Suppressor macrophage treated with lipopolysaccharide for 4 hours (primary cell): ENCODE measurements around the gene FLAD1.

Experiments used
- DNase-seq: peaks from one replicate; pipeline ENCODE4 v3.0.0-alpha.2; 2020

The FLAD1 gene

DNA sequence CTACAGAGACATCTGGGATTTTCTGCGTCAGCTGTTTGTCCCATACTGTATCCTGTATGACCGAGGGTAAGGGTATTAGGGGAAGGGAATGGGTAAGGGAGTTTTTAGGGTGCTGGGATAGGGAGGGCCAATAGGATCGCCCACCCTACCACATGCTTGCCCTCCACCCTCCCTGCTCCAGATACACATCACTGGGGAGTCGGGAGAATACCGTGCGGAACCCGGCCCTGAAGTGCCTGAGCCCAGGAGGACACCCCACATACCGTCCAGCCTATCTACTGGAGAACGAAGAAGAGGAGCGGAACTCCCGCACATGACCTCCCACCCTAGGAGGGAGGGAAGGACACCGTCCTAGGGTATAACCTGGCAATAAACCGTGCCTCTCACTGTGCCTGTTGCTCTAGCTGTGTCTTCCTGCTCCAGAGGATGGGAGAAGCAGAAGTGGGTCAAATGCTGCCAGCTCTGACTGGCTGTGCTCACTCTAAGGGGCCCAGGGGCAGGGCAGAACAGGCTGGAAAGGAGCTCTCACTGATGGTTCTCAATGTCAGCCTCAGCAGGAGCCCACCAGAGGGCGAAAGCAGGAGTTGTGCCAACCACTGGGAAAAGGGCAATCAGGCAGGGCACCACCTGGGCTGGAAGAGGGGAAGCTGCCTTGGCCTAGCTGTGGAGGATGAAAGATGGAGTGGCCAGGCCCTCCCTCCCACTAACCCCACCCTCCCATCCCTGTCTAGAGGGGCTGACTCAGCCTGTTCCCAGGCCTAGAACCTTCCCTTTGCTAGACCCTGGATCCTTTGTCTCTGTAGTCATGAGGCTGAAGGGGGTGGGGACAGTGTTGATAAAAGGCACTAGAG is 9.8 kb downstream of the FLAD1 start:
- DNase-seq = no peak

DNA sequence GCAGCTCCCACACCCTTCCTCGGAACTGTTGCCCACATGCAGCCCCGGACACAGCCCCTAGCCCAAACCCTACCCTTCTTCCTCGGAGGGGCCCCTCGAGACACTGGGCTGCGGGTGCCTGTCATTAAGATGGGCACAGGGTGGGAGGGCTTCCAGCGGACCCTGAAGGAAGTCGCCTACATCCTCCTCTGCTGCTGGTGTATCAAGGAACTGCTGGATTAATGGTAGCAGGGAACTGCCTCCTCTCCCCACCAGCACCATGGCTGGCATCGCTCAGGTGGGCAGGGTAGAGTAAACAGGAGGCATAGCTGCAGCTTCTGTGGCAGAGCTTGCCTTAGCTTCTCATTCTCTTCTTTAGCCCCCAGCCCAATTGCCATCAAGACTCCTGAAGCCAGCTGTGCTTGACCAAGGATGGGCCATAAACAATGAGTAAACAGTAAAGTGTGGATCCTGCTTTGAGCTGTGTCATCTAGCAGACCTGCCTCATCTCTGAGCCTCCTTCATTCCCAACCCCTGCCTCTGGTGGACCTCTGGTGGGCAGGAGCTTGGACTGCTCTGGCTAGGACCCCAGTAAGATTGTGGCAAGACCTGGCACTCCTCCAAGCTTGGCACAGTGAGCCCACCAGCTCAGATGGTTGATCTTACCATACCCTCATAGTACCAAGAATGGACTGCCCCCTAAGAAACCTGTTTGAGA is 10.6 kb downstream of the FLAD1 start, which contains the start of gene LENEP:
Gene LENEP, plus strand, starts transcription at position 15 of the 697 bp plus-strand sequence. Its CDS starts 22 bp downstream, at position 37.
- DNase-seq = no peak

DNA sequence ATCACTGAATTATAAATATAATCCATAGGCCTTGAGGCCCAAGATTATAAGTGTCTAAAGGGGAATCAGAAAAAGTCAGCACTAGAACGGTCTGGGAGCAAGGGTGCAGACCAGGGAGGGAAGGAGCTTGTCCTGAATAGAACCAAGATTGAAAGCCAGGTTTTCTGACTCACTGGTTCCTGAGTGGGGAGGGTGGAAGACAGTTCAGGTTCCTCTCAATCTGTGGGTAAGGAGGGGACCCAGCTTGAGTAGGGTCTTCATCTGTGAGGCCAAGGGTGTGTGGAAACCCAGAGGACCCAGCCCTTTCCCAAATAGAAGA is 11.1 kb downstream of the FLAD1 start:
- DNase-seq = no peak

DNA sequence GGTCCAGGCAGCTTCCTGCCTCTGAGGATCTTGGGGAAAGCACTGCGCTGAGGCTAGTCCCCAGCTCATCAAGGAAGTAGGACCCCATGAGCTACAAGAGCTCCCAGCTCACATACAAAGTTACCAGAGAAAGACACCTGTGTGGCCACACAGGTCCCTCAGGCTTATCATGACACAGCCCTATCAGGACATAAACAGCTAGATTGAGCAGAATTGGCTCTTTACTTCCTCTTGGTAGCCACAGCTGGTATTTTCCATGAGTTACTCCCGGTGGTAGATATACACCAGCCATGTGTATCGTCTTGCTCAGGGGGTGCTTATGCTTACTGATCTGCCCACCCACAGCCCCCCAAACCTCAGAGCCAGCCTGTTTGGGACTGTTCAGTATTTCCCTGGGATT is 11.4 kb downstream of the FLAD1 start:
- no peak for DNase-seq

DNA sequence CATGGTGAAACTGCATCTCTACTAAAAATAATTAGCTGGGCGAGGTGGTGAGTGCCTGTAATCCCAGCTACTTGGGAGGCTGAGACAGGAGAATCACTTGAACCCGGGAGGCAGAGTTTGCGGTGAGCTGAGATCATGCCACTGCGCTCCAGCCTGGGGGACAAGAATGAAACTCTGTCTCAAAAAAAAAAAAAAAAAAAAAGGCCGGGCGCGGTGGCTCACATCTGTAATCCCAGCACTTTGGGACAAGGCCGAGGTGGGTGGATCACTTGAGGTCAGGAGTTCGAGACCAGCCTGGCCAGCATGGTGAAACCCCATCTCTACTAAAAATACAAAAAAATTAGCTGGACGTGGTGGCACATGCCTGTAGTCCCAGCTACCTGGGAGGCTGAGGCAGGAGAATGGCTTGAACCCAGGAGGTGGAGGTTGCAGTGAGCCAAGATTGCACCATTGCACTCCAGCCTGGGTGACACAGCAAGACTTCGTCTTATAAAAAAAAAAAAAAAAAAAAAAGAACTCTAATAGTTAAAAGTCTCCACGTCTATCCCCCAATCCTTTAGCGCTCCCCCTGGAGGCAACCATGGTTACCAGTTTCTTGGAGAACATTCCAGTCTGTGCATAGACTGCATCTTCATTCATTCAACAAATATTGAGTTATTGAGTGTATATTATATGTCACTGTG is 12.3 kb downstream of the FLAD1 start:
- DNase-seq = peak; percentile 72

DNA sequence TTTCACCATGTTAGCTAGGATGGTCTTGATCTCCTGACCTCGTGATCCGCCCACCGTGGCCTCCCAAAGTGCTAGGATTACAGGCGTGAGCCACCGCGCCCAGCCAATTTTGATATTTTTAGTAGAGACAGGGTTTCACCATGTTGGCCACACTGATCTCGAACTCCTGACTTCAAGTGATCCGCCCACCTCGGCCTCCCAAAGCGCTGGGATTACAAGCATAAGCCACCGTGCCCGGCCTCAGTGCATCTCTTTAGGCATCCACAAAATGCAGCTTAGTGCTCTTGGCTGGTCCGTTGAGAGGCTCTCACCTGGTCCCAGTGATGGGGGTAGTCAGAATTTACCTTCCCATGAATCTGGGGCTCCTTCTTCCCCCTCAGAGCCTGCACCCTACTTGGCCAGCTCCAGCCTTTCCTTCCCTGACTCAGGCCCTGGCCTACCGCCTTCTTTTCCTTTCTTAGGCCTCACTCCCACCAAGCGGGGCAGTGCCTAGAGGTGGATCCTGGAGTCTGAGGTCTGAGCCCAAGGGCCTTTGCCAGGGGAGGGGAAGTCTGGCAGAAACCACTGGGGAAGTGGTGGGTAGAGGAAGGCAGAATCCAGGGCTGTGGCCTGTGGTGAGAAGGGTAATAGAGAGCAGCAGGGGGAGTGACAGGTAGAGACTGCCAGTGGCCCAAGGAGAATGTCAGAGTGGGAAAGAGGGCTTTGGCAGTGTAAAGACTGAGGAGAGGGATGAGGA is 14.0 kb downstream of the FLAD1 start:
- DNase-seq = no peak

DNA sequence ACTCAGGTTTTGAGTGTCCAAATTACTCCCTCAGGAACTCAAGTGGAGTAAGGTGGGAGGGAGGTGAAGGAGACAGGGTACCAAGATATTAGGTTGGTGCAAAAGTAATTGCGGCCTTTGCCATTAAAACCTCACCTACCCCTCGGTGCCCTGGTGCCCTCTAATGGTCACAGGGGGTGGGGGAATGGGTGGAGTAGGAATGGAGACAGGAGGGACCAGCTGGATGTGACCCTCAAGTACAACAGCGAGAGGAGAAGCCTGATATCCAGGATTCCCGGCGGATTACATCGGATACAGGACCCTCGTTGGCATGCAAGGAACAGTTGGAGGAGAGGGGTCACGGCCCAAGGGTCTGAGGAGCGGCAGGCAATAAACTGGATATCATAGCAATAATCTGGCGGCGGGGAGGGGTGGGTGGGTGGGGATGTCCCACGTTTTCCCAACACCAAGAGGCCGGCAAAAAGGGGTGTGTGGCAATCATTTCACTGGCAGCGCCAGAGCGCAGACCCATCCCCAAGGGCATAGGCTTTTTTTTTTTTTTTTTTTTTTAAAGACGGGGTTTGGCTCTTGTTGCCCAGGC is 15.1 kb downstream of the FLAD1 start:
- DNase-seq = no peak

DNA sequence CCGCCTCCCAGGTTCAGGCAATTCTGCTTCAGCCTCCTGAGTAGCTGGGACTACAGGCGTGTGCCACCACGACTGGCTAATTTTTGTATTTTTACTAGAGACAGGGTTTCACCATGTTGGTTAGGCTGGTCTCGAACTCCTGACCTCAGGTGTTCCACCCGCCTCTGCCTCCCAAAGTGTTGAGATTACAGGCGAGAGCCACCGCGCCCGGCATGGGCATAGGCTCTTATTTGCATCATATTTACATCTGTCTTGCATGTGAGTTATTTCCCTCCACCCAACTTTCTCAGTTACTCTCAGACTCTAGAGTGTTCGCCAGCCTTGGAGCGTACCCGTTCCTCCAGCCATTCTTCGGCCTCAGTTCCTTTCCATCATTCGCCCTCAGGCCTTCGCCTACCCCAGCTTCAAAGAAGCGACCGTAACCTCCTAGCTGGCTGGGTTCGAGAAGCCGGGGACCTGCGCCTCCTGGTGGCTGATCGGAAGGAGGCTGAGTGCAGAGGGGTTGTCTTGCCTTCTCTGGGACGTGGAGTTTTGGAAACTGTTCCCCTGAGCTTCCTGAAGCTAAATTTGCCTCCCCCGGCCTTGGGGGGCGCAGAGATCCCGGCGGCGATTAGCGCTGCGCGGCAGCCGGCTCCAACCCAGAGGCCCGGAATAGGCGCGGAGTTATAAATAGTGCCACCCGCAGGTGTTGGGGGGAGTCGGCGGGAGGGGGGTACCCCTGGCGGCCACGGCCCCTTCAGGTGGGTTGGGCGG is 15.8 kb downstream of the FLAD1 start:
- DNase-seq = peak; percentile 74

DNA sequence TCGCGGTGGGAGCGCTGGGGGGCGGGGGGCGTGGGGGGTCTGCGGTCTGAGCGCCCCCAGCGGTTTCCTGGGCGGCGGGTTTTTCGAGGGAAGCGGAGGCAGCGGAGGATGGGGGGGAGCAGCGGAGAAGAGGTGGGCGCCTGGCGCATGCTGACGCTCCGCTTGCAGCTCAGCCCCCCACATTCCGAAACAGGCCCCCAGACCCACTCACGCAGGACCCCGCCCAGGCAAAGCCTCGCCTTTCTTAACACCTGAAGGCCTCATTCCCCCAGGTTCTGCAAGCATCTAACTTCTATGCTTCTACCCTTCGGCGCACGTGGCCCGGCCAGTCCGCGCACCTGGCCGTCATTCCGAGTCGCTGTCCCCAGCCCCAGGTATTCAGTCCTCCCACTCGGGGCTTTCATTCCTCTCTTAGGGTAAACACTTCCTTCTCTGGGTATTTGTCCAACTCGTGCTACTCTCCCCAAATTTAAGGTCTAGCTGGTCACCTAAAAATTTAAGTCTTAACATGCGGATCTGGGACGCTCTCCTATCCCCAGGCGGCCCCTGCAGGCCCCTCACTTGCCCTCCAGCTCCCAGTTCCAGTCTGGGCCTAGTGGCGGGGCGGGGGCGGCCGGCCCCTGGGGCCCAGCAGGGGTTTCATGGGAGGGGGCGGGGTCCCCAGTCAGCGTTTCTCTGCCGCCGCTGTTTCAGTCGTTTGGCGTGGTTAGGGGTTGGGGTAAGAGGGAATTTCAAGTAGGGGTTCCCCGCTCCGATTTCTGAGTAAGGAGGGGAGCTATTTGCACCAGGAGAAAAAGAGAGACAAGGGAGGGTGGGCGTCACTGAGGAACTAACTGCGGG is 16.6 kb downstream of the FLAD1 start:
- no peak for DNase-seq

DNA sequence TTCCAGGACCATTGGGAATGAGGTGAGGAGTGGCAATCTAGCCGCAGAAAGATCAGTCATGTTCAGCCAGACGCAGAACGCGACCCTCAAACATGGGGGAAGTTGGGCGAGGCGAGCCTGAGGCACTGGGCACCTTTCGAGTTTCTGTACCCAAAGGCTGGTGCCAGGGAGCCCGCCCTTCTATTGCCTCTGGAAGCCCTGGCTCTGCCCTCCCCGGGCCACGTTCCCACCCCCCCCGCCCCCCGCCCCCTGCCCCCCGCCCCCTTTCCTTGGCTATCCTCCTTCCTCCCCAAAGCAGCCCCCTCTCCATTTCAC is 17.2 kb downstream of the FLAD1 start:
- no peak for DNase-seq

DNA sequence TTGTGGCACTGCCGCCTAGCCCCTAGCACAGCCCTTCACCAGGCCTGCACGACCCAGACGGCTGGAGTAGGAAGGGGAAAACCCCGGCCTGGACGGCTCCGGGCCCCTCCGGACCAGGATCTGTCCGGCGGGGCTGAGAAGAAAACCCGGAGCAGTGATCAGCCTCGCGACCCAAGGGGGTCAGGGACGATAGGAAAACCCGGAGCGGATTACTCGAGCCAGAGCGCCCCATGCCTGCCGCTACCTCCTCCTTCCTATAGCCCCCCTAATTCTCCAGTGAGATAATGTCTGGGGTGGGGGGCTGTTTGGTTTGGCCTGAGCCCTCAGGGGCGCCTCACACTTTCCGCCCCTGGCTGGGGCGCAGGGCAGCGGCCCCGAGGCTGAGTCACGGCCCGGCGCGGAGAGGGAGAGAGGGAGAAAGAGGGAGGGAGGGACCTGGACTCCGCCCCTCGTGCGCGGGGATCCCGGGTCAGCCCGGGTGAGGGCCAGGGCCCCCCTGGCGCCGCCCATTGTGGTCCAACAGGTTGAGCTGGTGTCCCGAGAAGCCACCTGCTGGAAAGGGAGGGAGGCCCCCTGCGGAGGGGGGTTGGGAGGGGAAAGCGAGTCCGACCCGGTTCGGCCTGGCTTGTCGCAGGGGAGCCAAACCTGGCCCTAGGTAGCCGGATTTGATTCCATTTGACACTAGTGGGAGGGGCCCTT is 17.7 kb downstream of the FLAD1 start:
- peak; percentile 70 for DNase-seq

DNA sequence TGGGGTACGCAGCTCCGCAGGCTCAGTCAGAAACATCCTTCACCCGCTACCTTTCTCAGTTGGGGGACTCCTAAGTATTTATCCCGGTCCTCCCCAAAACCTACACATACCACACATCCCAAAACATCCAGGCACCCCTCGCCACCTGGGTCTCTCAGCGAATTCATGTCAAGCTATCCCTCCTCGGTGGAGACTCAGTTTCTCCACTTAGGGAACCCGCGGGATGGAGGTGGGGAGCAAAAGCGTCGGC is 18.2 kb downstream of the FLAD1 start:
- no peak for DNase-seq

DNA sequence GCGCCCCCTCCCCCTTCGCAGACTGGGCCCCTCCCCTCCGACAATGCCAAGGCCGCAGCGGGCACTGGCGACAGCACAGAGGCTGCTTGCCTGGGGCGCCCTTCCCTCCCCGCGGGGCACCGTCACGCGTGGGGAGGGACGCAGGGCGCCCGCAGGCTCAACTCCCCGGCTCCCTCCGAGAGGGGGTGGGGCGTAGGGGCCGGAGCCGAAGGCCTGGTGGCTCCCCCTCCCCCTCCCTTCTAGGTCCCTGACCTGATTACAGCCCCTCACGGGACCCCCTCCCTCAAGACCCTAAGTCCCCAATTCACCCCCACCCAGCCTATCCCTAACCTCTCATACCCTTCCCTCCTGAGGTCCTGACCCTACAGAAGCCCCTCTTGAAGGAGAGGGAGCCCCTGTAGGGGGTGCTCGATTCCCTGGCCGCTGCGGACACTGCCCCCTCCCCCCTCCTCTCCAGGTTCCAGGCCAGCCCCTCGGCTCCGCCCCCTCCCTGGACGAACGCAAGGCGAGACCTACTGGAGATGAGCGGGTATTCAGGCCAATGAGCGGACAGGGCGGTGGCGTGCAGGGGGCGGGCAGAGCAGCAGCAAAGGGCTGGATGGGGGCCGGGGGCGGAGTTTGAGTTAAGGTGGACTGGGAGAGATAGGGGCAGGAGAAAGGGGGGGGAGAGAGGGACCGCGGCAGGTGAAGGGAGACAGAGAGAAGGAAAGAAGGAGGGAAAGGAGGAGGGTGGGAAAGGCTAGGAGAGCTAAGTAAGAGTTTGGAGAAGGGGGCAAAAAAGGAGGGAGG is 18.7 kb downstream of the FLAD1 start:
- peak; percentile 99 for DNase-seq

DNA sequence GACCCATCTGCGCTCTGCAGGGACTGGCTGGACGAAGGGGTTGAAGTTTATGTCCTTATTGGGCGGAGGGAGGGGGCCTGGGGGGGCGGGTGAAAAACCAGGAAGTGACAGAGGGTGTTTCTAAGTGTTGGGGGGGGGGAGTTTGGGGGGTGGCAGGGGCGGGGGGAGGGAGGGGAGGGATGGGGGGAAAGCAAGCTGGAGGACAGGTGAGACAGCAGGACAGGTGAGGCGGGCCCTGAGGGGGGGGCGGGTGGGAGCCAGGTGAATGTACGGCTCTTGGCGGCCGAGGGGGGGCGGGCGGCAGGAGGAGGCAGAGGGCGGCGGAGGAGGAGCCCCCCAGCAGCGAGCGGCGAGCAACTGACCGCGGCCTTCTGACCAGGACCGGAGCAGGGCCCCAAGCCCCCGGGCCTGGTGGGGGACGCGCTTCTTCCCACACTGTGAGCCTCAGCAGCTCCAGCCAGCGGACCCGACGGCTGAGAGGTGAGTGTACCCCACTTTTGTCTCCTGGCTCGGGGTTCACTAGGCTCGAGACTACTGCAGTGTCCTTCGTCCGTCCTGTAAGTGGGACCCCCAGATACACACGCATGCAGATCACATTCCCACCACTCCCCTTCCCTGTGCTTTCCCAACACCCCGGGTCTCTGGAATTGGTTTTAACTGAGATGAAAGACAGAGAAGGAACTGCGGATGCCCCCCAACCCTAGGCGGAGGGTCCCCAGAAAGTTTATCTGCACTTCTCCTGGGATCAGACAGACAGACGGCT is 19.5 kb downstream of the FLAD1 start, which contains the start of gene ZBTB7B:
Gene ZBTB7B, plus strand, starts transcription at position 339 of the 763 bp plus-strand sequence. CDS start 11,859 bp downstream, outside the sequence.
- peak; percentile 56 for DNase-seq

DNA sequence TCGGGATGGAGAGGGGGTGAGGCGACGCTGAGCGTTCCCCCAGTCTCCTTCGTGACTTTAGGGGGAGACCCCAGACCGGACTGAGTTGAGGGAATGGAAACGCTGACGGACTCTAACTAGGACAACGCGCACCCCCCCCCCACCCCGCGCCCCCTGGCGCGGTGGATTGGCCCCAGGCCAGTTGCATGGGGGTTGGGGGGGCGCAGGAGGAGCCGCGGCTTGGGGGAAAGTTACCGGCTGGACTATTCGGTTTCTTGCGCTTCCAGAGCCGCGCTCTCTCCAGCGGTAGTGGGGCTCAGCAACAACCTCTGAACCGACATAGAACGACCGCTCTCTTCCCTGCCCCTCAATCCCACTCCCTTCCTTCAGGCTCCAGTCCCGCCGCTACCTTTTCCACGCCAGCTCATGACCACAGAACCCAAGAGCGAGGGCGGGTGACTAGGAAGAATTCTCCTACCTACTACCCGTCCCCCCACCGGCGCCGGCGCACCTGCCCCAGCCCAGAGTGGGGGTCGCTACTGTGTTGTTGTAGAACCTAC is 20.2 kb downstream of the FLAD1 start:
- DNase-seq = no peak

DNA sequence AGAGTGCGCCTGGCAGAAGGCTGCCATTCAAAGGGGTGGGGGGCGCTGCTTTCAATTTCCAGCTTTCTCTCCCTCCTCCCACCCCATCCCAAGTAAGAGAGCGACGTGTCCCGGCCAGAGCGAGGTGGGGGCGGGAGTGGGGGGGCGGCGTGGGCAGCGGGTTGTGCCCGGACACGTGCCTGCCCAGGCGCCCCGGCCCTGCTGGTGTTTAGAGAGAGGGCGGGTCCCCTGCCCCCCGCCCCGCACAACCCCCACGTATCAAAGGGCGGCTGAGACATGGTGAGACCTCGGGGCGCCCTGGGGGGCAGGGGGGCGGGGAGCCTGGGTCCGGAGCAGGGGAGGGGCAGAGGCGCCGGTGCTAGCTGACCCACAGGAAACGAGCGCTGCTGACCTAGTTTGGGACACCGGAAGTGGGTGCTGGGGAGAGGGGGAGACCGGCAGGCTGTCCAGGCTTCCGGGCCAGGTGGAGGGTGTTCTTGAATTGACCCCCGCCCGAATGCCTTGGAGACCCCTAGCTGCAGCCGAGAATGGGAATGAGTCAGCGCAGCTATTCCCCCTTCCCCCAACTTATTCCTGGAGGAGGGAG is 20.7 kb downstream of the FLAD1 start:
- no peak for DNase-seq

DNA sequence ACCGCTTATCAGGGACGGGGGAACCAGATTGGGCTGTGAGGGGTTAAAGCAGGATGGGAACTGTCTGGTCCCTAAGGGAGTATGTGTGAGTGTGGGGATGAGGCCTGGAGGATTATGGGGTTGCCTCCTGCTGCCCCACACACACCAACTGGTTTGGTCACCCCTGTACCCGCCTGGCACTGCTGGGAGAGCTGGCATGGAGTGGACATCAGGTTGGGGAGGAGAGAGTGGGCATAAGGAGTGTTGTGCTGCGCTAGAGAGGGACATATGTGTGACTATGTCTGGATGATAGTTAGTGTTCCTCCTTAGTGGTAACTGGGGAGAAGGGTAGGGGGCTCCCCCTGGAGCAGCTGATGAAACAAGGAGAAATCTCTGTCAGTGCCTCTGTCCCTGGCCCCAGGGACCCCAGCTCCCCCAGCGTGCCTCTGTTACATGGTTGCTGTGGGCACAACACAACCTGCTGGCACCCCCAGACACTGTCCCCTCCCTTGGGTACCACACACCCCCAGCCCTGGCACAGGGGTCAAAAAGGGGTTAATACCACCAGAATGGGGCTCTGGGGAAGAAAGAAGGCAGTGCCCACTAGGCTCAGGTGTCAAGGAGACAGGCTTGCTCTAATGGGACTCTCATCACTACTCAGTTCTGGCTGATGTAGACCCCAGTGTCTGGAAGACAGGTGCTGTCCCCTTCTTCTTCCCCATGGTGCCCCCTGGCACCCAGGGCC is 21.4 kb downstream of the FLAD1 start:
- DNase-seq = no peak
